Esophagus muscularis mucosa (tissue), 4 donors: Measurements from ENCODE around the gene LMX1A. TPM values are rescaled to one million over a fixed set of nuclear protein-coding genes. Genes with fewer than 3 reads are reported as not detected.

ENCODE experiments used
- DNase-seq: peaks from one replicate; pipeline ENCODE4 v3.0.0-alpha.2; 2017; ENCODE audit errors: extremely low spot score
- H3K27ac ChIP-seq, 4 donors: fragments of 200-600 bp; sonication (generic); replicated peaks in 1 of 4; 1 replicate in 3 of 4; 2 replicates in 1 of 4; pipeline ENCODE4 v1.5.1; 2016 to 2019; ENCODE audit warnings: mild to moderate bottlenecking in 1 of 4
- H3K27me3 ChIP-seq, 4 donors: fragments of 200-600 bp; sonication (generic); one replicate each; pipeline versions ENCODE4 v1.5.1 to v1.6.0; 2016 to 2019
- H3K36me3 ChIP-seq, 4 donors: fragments of 200-600 bp; sonication (generic); one replicate each; pipeline ENCODE4 v1.5.1; 2016 to 2019
- H3K4me1 ChIP-seq, 4 donors: fragments of 200-600 bp; sonication (generic); one replicate each; pipeline ENCODE4 v1.5.1; 2016 to 2019
- H3K4me3 ChIP-seq, 4 donors: fragments of 200-600 bp; sonication (generic); 1 replicate in 2 of 4; 2 replicates in 2 of 4; pipeline ENCODE4 v1.5.1; 2016 to 2019; ENCODE audit warnings: mild to moderate bottlenecking in 4 of 4, moderate library complexity in 1 of 4
- H3K9me3 ChIP-seq, 4 donors: fragments of 200-600 bp; sonication (generic); 1 replicate in 3 of 4; 2 replicates in 1 of 4; pipeline ENCODE4 v1.5.1; 2016 to 2019
- CTCF ChIP-seq, 3 experiments: fragments of 200-600 bp in 2 of 3; fragments of 450-650 bp in 1 of 3; sonication (generic) in 2 of 3; IDR thresholded peaks; one replicate each; pipeline ENCODE4 v1.5.1; 2017 to 2019; ENCODE audit warnings: antibody characterized with exemption in 3 of 3, mild to moderate bottlenecking in 2 of 3, moderate library complexity in 1 of 3
- EP300 ChIP-seq: sonication (generic); formaldehyde crosslinking; IDR thresholded peaks from one replicate; pipeline ENCODE4 v1.6.1; 2017; ENCODE audit warnings: antibody characterized with exemption
- POLR2A ChIP-seq: fragments of 450-650 bp; IDR thresholded peaks from one replicate; pipeline ENCODE4 v1.6.1; 2017; ENCODE audit warnings: antibody characterized with exemption, moderate library complexity, mild to moderate bottlenecking, low read depth
- POLR2AphosphoS5 ChIP-seq, 2 donors: sonication (generic); formaldehyde crosslinking; IDR thresholded peaks; one replicate each; pipeline ENCODE4 v1.6.1; 2017; ENCODE audit warnings: antibody characterized with exemption in 2 of 2
- WGBS: methylation state at CpG from one replicate; pipeline ENCODE4 v1.1.5; 2018; 5-methylcytosine and 5-hydroxymethylcytosine counted together
- intact Hi-C: fragments of 100-400 bp; cut with DNase I; formaldehyde crosslinking; loops from one replicate; pipeline ENCODE4 v1.15.1; 2023
- total RNA-seq, 4 donors: library from RNA; depleted of rRNA; stranded (reverse); fragments of >200 nt; gene quantifications; one replicate each; pipeline versions ENCODE4 v1.1.0 to v1.2.1, GENCODE V29; 2016

LMX1A gene
- total RNA-seq, 4 donors from 2014 or later, result 0.32 to 0.98 (median 0.33) TPM; not detected in 1

GRCh38 chr1:165205145-165205544, 151.4 kb downstream of the LMX1A start:
- Histone ChIP-seq H3K9me3 (no peaks in the 10 kb centered on the region), H3K27ac (no peak overlapping the region), H3K4me1 (no peaks in the 10 kb centered on the region), H3K4me3 (no peak overlapping the region), H3K36me3 (no peaks in the 10 kb centered on the region), H3K27me3 (no peaks in the 10 kb centered on the region)
- intact Hi-C loops, result no loop called here
- no peak for TF ChIP-seq POLR2A
- TF ChIP-seq EP300, result no peak
- no peak for TF ChIP-seq CTCF (IDR thresholded peaks at IDR 0.05)
- no peak for TF ChIP-seq POLR2AphosphoS5 (IDR thresholded peaks at IDR 0.05)
- DNase-seq, result no peak
- WGBS, result 64% methylated on average over 3 of the region's 3 CpGs

GRCh38 chr1:165204548-165204947, 152.0 kb downstream of the LMX1A start:
- Histone ChIP-seq H3K27ac (no peak overlapping the region), H3K36me3 (no peaks in the 10 kb centered on the region), H3K4me1 (no peaks in the 10 kb centered on the region), H3K4me3 (no peak overlapping the region), H3K9me3 (no peaks in the 10 kb centered on the region), H3K27me3 (no peaks in the 10 kb centered on the region)
- WGBS, result 88% methylated on average over 1 of the region's 1 CpG
- no peak for TF ChIP-seq POLR2A
- TF ChIP-seq EP300, result no peak
- no peak for TF ChIP-seq CTCF (IDR thresholded peaks at IDR 0.05)
- no peak for TF ChIP-seq POLR2AphosphoS5 (IDR thresholded peaks at IDR 0.05)
- DNase-seq, result no peak
- intact Hi-C loops, result no loop called here

GRCh38 chr1:165191087-165191486, 165.4 kb downstream of the LMX1A start:
- Histone ChIP-seq H3K27me3 (no peaks in the 10 kb centered on the region), H3K36me3 (no peaks in the 10 kb centered on the region), H3K27ac (no peak overlapping the region), H3K4me3 (no peak overlapping the region), H3K9me3 (no peaks in the 10 kb centered on the region), H3K4me1 (no peaks in the 10 kb centered on the region)
- WGBS, result 61% methylated on average over 4 of the region's 4 CpGs
- intact Hi-C loops, result no loop called here
- TF ChIP-seq POLR2A (no peak), CTCF (IDR thresholded peaks at IDR 0.05) (no peak), POLR2AphosphoS5 (IDR thresholded peaks at IDR 0.05) (no peak), EP300 (no peak)
- no peak for DNase-seq

GRCh38 chr1:165189913-165190312, 166.6 kb downstream of the LMX1A start:
- Histone ChIP-seq H3K9me3 (no peaks in the 10 kb centered on the region), H3K36me3 (no peaks in the 10 kb centered on the region), H3K27ac (no peak overlapping the region), H3K4me3 (no peak overlapping the region), H3K27me3 (no peaks in the 10 kb centered on the region), H3K4me1 (no peaks in the 10 kb centered on the region)
- no peak for DNase-seq
- intact Hi-C loops, result no loop called here
- WGBS, result 79% methylated on average over 4 of the region's 4 CpGs
- TF ChIP-seq POLR2A (no peak), CTCF (IDR thresholded peaks at IDR 0.05) (no peak), POLR2AphosphoS5 (IDR thresholded peaks at IDR 0.05) (no peak), EP300 (no peak)

- Histone ChIP-seq H3K4me3 (no peak overlapping the region), H3K27ac (no peak overlapping the region), H3K4me1 (no peaks in the 10 kb centered on the region), H3K27me3 (no peaks in the 10 kb centered on the region), H3K36me3 (no peaks in the 10 kb centered on the region), H3K9me3 (no peaks in the 10 kb centered on the region)
- TF ChIP-seq CTCF (IDR thresholded peaks at IDR 0.05) (no peak), POLR2A (no peak), POLR2AphosphoS5 (IDR thresholded peaks at IDR 0.05) (no peak), EP300 (no peak)
- 61% methylated on average over 2 of the region's 2 CpGs for WGBS
- intact Hi-C loops, result no loop called here
- no peak for DNase-seq
Measured at GRCh38 chr1:165189011-165189410, 167.5 kb downstream of the LMX1A start.
